Nephron (organoid): ENCODE data around the gene CENPS.

Source experiments
- H3K27ac Mint-ChIP-seq, 3 experiments: 2 replicates each; pipeline ENCODE4 v1.8.0; 2020; ENCODE audit warnings: mixed read lengths in 3 of 3, mild to moderate bottlenecking in 2 of 3, moderate library complexity in 1 of 3
- H3K27me3 Mint-ChIP-seq: 2 replicates; pipeline ENCODE4 v1.8.0; 2021; ENCODE audit warnings: low read depth, mild to moderate bottlenecking, moderate library complexity, mixed read lengths
- H3K36me3 Mint-ChIP-seq: 2 replicates; pipeline ENCODE4 v1.8.0; 2020; ENCODE audit warnings: low read depth, mixed read lengths
- H3K4me1 Mint-ChIP-seq: 2 replicates; pipeline ENCODE4 v1.8.0; 2020; ENCODE audit warnings: mixed read lengths
- H3K4me3 Mint-ChIP-seq, 3 experiments: 2 replicates each; pipeline ENCODE4 v1.8.0; 2020; ENCODE audit warnings: mild to moderate bottlenecking in 3 of 3, mixed read lengths in 3 of 3, moderate library complexity in 2 of 3
- H3K9me3 Mint-ChIP-seq: 2 replicates; pipeline ENCODE4 v1.8.0; 2020; ENCODE audit warnings: mixed read lengths
- CTCF ChIP-seq, 3 experiments: fragments of 200-600 bp; sonication (generic); IDR thresholded peaks; one replicate each; pipeline ENCODE4 v1.5.0; 2021; ENCODE audit warnings: antibody characterized with exemption in 3 of 3; ENCODE audit not compliant: unreplicated experiment in 3 of 3

Gene CENPS

GRCh38 chr1:10480614-10481013 lies 50.4 kb downstream of the CENPS start:
- no peak overlapping the region for H3K27ac Mint-ChIP-seq
- no peaks in the 10 kb centered on the region for H3K27me3 Mint-ChIP-seq
- peaks cover 8% of the 10 kb centered on the region for H3K4me1 Mint-ChIP-seq
- H3K4me3 Mint-ChIP-seq, result no peak overlapping the region
- no peak for TF ChIP-seq CTCF (IDR thresholded peaks at IDR 0.05; ENCODE audit: unreplicated experiment in 3 of 3)
- peaks cover 12% of the 10 kb centered on the region for H3K36me3 Mint-ChIP-seq
- H3K9me3 Mint-ChIP-seq, result peaks cover 4% of the 10 kb centered on the region

- Mint-ChIP-seq H3K9me3 (peaks cover 4% of the 10 kb centered on the region), H3K27ac (no peak overlapping the region), H3K27me3 (no peaks in the 10 kb centered on the region), H3K36me3 (peaks cover 21% of the 10 kb centered on the region), H3K4me3 (no peak overlapping the region), H3K4me1 (no peaks in the 10 kb centered on the region)
- no peak for TF ChIP-seq CTCF (IDR thresholded peaks at IDR 0.05; ENCODE audit: unreplicated experiment in 3 of 3)
Observed at GRCh38 chr1:10484521-10484920, 54.3 kb downstream of the CENPS start.

GRCh38 chr1:10489291-10490055 lies 59.2 kb downstream of the CENPS start:
- peaks cover 22% of the 10 kb centered on the region for H3K36me3 Mint-ChIP-seq
- no peaks in the 10 kb centered on the region for H3K4me1 Mint-ChIP-seq
- no peak for TF ChIP-seq CTCF (IDR thresholded peaks at IDR 0.05; ENCODE audit: unreplicated experiment in 3 of 3)

GRCh38 chr1:10490286-10490970 lies 60.2 kb downstream of the CENPS start:
- Mint-ChIP-seq H3K27me3 (peaks cover 4% of the 10 kb centered on the region), H3K27ac (peak overlapping the region in 1 of 3 experiments; percentile 63), H3K9me3 (no peaks in the 10 kb centered on the region), H3K36me3 (peaks cover 15% of the 10 kb centered on the region), H3K4me1 (peaks cover 8% of the 10 kb centered on the region), H3K4me3 (no peak overlapping the region)
- TF ChIP-seq CTCF (IDR thresholded peaks at IDR 0.05; ENCODE audit: unreplicated experiment in 3 of 3), result no peak

More at GRCh38 chr1:10489291-10490055, 59.2 kb downstream of the CENPS start:
- Mint-ChIP-seq H3K27ac (peak overlapping the region in 1 of 3 experiments; percentile 63), H3K9me3 (peaks cover 4% of the 10 kb centered on the region), H3K4me3 (no peak overlapping the region), H3K27me3 (peaks cover 4% of the 10 kb centered on the region)
